GM19324 (cell line): Measurements from ENCODE around the gene GMIP.
A peak's percentile ranks its signal among the peaks of the same experiment; 100 is the strongest.
"Not testable (repeated sequence)": the region's sequence is repeated elsewhere in the genome, so short reads cannot be mapped to it uniquely, and the experiment has no call there.

Source experiments
- ATAC-seq: cut with Tn5 transposase; IDR thresholded peaks from one replicate; pipeline ENCODE4 v1.9.1; 2021; ENCODE audit warnings: mild to moderate bottlenecking, moderate library complexity; ENCODE audit not compliant: unreplicated experiment, low FRiP score

The GMIP gene, protein sequence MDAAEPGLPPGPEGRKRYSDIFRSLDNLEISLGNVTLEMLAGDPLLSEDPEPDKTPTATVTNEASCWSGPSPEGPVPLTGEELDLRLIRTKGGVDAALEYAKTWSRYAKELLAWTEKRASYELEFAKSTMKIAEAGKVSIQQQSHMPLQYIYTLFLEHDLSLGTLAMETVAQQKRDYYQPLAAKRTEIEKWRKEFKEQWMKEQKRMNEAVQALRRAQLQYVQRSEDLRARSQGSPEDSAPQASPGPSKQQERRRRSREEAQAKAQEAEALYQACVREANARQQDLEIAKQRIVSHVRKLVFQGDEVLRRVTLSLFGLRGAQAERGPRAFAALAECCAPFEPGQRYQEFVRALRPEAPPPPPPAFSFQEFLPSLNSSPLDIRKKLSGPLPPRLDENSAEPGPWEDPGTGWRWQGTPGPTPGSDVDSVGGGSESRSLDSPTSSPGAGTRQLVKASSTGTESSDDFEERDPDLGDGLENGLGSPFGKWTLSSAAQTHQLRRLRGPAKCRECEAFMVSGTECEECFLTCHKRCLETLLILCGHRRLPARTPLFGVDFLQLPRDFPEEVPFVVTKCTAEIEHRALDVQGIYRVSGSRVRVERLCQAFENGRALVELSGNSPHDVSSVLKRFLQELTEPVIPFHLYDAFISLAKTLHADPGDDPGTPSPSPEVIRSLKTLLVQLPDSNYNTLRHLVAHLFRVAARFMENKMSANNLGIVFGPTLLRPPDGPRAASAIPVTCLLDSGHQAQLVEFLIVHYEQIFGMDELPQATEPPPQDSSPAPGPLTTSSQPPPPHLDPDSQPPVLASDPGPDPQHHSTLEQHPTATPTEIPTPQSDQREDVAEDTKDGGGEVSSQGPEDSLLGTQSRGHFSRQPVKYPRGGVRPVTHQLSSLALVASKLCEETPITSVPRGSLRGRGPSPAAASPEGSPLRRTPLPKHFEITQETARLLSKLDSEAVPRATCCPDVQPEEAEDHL

DNA sequence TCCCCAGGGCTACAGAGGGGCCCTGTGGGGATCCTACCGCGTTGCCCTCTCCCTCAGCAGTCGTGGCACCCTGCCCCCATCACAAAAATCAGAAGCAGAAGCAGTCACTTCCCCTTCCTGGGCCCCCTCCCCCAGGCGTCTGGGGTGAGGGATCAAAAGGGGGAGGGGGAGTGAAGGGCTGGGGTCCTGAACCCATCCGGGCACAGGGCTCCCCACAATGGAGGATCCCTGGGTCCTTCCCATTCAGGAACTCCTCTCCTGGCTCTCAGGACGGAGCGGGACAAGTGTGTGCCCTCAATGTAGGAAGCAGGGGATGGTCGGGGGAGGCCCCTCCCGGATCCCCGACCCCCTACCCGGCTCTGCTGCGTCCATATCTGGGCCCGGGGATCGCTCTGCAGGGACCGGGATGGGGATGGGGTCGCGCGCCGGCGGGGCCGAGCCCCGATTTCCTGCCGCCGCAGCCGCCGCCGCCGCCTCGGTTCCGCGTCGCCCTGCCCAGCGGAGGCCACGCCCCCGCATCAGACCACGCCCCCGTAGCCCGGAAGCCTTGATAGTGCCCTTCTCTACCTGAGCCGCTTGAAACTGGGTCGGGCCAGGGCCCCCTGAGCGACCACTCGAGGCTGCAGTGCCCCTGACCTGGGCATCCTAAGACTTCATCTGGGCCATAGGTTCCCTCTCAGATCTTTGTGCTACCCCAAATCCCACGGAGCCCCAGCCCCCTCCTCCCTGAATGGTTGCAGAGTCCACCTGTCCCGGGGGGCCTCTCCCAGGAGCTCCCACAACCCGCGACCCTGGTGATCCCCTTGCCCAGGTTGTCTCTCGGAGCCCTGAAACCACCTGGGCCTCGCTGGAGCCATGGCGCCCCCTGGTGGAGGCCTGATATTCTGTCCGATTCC lies at the start of gene GMIP:
TSS of gene GMIP (minus strand) at position 500 of the 896 bp plus-strand sequence. CDS start at position 372, 128 bp downstream.
- ATAC-seq: peak; percentile 75

GRCh38 chr19:19691683-19692082 lies 48.2 kb upstream of the GMIP start:
- ATAC-seq: no peak

DNA sequence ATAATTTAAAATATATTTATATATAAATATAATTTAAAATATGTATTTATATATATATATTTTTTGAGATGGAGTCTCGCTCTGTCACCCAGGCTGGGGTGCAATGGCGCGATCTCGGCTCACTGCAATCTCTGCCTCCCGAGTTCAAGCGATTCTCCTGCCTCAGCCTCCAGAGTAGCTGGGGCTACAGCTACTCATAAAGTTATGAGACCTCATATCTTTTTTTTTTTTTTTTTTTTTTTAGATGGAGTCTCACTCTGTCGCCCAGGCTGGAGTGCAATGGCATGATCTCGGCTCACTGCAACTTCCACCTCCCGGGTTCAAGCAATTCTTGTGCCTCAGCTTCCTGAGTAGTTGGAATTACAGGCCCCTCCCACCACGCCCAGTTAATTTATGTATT lies 45.6 kb upstream of the GMIP start:
- ATAC-seq: not testable (repeated sequence)

DNA sequence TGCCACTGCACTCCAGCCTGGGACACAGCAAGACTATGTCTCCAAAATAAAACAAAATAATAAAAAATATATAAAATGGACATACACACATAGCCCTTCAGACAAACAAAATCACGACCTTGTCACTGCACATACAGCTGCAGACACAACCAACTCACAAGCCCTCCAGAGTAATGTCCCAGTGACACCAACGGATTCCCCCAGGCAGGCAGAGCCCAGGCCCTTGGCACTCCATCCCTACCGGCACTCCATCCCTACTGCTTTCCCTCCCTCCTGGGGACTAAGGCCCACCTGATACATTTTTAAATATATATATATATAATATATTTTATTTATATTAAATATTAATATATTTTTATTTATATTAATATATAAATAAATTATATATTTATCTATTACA lies 43.6 kb upstream of the GMIP start:
- no peak for ATAC-seq

GRCh38 chr19:19686580-19686979 lies 43.1 kb upstream of the GMIP start:
- ATAC-seq: no peak

GRCh38 chr19:19686119-19686518 lies 42.7 kb upstream of the GMIP start:
- ATAC-seq: not testable (repeated sequence)

- no peak for ATAC-seq
Observed at GRCh38 chr19:19679176-19680073, 36.0 kb upstream of the GMIP start.

- no peak for ATAC-seq
Observed at GRCh38 chr19:19677579-19677978, 34.1 kb upstream of the GMIP start.

DNA sequence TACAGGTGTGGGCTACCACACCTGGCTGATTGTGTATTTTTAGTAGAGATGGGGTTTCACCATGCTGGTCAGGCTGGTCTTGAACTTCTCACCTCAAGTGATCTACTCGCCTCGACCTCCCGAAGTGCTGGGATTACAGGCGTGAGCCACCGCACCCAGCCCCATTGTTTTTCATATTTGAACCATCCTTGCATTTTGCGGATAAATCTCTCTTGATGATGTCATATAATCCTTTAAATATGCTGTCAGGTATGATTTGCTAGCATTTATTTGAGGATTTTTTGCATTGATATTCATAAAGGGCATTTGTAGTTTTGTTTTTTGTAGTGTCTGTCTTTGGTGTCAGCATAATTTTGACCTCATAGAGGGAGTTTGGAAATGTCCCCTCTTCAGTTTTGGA lies 30.9 kb upstream of the GMIP start:
- no peak for ATAC-seq

GRCh38 chr19:19672816-19673215 lies 29.4 kb upstream of the GMIP start:
- ATAC-seq: no peak

GRCh38 chr19:19670070-19670551 lies 26.7 kb upstream of the GMIP start:
- ATAC-seq: no peak

DNA sequence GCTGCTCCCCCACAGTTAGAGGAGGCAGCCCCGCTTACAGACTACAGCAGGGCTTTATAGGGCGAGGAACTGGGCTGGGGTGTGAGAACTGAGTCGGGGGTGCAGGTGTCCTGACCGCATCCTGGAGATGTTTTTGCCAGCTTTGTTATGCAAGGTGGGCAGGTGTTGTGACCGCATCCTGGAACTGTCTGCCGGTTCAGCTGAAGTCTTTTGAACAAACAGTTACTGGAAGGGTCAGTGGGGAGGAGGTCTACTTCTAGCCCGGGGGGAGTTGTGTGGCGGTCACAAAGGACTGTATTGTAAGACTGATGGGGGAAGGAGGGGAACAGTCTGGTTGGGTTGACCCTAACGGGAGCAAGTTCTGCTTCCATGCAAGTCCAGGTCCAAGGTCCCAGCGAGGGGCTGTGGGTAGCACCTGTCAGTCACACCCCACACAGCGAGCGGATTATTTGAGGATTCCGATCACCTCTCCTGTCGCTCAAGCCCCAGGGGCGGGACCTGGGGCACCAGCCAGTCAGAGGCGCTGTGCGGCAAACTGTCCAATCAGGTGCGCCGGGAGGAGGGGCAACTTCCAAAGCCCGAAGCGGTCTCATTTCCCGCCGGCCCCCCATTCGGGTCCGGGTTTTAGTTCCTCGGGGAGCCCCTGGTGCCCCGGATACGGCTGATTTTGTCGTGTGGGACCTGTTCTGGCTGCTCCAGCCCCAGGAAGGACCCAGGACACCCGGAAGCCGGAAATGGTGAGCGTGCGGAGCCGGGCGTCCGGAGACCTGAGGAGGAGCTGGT lies 25.0 kb upstream of the GMIP start, which contains the start of gene ZNF101:
TSS of gene ZNF101 (plus strand) at position 610 of the 783 bp plus-strand sequence. CDS start at position 735, 125 bp downstream.
- peak; percentile 68 for ATAC-seq

- ATAC-seq: not testable (repeated sequence)
Observed at GRCh38 chr19:19665420-19665948, 22.0 kb upstream of the GMIP start.

DNA sequence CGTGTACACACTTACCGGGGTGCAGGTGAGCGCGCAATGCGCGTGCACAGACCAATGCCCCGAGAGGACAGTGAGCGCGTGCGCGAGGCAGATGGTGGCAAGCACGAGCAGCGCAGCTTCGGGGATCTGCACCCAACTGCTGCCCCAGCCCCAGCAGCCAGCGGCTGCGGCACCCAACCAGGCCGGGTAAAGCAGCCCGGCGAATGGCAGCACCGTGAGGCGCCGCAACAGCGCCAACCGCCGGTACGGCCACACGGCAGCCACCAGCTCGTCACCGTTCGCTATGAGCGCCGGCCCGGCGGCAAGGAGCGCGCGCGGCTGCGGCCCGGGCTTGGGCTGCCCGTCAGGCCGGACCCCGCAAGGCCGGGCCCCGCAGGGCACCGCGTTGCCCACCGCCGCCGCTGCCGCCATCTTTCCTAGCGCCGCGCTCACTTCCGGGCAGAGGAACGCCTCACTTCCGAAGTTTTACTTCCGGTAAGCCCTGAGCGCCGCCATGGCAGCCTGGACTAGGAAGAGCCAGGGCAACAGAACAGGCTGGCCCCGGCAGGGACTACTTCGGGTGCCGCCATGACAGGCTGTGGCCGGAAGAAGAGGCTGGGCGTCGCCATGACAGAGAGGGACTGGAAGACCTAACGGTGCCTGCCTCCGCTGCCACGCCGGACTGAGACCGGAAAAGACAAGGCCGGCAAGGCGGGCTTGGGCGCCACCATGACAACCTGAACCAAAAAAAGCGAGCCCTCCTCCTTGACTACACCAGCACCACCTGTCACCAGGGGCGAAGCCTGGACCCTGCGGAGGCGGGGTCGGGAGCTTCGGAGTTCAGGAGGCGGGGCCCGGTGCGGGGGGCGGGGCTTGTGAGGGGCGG lies 20.0 kb upstream of the GMIP start, which contains the start of gene ATP13A1:
TSS of gene ATP13A1 (minus strand) at position 421 of the 865 bp plus-strand sequence. CDS start at position 411, 10 bp downstream.
- ATAC-seq: peak; percentile 82

- no peak for ATAC-seq
Observed at GRCh38 chr19:19662871-19663255, 19.4 kb upstream of the GMIP start.

DNA sequence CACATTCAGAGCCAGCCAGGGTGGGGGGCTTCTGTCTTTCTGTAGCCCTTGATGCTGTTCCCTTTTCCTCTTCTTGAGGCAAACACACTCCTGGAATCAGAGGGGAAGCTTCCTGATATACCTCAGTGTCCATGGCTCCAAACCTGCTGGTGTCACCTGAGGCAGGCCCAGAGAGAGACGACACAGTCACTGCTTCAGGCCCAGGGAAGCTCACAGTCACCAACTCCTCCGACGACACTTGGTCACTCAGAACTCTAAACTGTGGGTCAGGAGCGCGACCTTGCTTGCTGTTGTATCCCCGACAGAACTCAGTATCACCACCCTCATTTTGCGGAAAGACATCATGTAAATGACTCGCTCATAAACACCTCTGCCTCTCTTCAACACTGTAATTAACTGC lies 18.9 kb upstream of the GMIP start:
- ATAC-seq: no peak
